ENCODE results near the gene CEACAM6.

CEACAM6 gene

DNA sequence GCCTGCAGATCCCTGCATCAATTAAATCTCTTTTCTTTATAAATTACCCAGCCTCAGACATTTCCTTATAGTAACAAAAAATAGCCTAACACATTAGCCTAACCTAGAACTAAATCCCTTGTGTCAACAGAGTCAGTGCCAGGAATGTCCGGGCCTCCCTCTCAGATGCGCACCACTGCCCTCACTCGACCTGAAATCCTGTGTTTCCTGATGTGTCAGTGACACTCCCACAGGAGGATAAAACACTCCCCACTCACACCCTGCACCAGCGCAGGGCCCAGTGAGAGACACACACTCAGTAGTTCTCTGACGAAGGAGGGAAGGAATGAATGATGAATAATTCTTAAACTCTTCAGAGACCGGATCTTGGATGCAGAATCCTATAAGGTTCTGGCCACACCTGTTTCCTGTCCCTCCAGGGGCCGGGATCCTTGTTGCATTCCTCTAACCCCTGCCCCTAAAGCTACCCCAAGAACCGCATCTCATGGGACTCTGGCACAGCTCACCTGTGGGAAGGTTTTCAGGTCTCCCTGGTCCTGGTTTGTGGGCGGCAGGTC, 44.2 kb downstream of the CEACAM6 start:
- no peak for DNase-seq

DNA sequence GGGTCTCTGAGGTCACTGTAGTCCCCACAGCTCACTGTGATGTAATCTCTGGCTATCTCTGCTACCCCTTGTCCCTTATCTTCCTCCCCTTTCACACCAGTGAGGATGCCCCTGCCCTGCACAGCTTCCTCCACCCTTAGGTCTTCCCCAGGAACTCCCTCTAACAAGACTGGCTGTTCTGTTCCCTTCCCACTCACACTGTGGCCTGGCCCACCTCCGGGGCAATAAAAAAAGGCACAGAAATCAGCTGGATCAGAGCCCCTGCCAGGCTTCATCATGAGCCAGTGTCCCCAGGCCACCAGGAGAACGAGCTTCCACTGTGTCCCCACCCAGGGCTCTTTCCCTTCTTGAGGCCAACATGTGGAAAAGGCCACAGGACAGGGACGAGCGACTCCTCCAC, 45.7 kb downstream of the CEACAM6 start:
- no peak for DNase-seq

DNA sequence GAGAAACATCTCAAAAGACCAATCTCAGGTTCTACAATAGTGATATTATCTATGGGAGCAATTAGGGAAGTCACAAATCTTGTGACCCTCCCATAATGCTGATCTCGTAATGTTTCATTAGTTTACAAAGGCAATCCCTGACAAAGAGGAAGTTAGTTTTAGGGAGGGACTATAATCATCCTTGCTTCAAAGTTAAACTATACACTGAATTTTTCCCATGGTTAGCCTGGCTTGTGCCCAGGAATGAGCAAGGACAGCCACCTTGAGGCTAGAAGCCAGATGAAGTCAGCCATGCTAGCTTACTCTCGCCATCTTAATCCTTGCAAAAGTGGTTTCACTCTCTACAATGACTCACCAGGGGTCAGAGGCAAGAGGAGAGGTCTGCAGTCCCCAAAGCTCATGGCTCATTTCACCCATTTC, 46.5 kb downstream of the CEACAM6 start:
- DNase-seq: no peak

DNA sequence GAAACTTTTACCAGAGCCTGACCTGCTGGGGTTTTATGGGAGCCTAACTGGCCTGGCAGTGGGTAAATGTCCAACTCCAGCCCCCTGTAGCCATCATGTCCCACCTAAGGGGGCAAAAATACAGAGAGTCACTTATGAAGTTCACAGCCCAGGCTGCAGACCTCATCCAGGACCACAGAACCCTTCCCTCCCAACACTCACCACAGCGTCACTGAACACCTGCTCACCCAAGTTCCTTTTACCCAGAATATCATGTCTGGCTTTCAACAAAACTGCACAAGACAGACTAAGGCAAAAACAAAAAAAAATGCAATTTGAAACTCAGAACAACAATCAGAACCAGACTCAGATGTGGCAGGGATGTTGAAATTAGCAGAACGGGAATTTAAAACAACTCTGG, 47.4 kb downstream of the CEACAM6 start:
- DNase-seq: no peak

DNA sequence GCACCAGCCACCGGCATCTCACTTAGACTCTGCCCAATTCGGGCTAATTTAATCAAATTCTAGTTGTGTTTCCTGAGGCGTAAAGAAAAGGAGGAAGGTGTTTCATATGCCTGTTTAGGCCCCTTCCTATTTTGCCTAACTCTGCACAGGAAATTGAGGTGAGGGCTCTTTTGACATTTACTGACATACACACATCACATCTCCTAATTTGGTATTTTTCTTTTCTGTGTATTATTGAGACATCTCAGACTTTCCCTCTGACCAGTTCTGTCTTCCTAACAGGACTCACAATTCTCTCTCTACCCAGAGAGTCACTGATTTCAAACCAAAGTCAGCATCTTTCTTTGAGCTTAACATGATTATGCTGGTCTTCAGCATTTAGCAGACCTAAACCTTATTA, 49.0 kb downstream of the CEACAM6 start:
- DNase-seq: no peak

DNA sequence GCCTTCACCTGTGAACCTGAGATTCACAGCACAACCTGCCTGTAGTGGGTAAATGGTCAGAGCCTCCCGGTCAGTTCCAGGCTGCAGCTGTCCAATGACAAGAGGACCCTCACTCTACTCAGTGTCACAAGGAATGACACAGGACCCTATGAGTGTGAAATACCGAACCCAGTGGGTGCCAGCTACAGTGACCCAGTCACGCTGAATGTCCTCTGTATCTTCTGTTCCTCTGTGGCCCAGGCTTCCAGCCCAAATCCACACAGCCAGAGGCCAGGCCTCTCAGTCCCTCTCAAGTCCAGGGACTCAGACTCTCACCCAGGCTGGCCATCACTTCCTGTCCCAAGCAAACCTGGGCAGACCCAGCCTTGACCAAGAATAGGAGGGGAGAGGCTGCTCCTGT, 51.8 kb downstream of the CEACAM6 start:
- no peak for DNase-seq

DNA sequence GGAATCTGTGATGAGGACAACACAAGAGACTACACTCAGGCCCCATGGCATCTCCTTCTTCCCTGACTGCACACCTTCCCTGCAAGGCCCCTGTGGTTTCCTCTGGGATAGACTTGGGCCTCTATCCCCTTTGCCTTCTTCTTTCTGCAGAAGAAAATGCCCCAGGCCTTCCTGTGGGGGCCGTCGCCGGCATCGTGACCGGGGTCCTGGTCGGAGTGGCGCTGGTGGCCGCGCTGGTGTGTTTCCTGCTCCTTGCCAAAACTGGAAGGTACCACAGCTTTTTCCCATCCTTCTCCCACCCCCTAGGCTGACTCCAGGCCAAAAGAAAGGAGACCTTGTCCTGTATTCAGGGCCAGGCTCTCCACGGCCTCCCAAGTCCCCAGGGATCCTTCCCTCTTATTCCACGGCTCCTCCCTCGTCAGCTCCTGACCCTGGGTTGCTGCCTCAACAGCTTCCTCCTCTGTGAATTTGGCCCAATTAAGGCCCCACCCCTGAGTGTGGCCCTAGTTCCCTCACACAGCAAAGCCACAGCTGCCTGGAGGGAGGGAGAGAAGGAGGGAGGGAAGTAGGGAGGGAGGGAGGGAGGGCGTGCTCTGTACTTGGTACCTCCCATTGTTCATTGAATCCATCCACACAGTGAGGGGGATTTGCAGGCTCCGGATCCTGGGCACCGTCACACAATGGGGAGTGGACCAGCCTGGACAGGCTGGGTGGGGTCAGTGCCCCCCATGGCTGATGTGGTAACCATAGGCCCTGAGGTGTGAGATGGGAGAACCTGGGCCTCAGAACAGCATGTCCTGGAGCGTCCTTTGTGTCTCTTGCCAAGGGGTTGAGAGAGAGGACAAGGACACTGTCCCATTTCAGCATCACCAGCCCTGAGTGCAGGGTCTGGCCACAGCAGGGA, 53.6 kb downstream of the CEACAM6 start:
- no peak for DNase-seq

DNA sequence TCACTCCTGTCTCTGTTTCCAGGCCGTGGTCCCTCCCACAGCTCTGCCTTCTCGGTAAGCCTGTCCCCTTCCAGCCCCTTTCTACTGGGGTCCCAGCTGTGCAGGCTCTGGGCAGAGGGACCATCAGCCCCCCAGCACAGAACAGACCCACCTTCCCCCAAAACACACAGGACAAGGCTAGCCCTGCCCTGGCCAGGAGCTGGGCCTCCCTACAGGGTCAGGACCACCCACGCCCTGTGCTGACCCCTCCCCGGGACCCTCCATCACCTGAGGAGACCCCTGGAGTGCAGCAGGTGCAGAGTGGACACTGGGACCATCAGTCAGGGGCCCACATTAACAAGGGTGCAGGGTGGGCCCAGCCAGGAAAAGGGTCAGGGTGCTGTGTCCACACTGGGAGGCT, 55.0 kb downstream of the CEACAM6 start:
- DNase-seq: no peak

DNA sequence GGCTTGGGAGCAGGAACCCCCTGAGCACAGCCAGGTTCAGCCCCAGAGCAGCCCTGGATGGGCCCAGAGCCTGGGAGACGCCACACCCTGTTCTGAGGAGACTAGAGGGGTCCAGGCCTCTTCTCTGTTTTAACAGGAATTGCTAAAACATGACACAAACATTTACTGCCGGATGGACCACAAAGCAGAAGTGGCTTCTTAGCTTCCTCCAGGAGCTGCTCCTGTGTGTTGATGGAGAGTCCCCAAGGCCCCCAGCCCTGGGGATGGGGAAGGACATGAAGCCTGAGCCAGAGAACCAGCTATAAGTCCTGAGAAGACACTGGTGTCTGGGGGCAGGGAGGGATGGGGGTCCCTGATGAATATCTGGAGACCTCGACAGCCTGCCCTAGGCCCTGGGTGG, 55.7 kb downstream of the CEACAM6 start:
- peak in 4 of 14 donors; percentile 4 to 30 (median 18) for DNase-seq

DNA sequence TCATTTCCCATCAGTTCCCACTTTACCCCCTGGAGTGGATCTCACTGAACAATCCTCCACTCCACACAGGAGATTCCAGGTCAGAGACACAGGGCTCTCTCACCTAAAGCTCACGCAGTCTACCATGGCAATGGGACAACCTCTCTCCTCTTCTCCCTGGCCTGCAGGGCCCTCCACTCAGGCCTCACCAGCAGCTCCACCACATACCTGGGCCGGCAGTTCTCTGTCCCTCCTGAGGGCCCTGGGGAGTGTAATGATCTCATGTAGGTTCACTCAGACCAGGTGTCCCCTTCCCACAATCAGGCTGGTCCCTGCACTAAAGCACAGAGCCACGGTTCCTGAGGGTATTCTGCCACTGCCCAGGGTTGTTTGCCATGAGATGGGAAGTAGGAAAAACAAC, 56.7 kb downstream of the CEACAM6 start:
- DNase-seq: no peak

DNA sequence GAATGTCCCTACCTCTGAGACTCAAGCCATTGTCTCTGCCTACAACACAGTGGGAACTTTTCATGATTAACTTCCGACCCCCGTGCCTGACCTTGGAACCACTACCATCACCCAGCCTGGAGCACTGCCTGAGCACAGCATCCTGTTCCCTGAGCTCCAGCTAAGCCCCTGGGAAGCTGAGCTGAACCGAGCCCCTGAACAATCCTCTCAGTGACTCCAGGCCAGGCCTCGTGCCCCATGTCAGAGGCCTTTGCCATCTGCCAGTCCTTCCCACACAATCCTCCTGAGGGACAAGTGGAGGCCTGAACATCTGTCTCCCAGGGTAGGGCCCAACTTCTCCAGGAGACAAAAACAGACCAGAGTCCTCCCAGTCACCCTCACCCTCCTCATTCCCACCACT, 58.6 kb downstream of the CEACAM6 start:
- no peak for DNase-seq

DNA sequence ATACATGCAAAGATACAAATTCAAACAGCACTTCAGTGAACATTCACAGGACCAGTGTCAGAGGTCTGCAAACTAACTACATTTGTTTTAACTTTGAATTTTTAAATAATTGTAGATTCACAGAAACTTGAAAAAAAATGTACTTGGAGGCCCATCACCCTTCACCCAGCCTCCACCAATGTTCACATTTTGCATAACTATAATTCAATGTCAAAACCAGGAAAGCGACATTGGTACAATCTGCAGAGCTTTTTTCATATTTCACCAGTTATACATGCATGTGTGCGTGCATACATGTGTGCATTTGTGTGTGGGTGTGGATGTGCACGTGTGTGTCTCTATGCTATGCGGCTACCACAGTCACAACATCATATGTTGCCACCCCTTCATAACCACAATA, 60.0 kb downstream of the CEACAM6 start:
- DNase-seq: no peak

DNA sequence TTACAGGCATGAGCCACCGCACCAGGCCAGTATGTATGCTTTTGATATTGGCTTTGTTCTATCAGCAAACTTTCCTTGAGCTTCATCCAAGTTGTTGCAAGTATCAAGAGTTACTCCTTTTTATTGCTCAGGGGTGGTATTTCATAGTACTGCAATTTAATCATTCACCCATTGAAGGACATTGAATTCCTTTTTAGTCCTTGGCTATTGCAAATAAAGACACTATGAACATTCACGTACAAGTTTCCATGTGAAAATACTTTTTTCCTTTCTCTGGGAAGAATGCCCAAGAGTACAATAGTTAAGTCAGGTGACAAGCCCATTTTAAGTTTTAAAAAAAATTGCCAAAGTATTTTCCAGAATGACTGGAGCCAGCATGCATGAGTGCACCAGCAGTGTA, 61.4 kb downstream of the CEACAM6 start:
- DNase-seq: no peak

DNA sequence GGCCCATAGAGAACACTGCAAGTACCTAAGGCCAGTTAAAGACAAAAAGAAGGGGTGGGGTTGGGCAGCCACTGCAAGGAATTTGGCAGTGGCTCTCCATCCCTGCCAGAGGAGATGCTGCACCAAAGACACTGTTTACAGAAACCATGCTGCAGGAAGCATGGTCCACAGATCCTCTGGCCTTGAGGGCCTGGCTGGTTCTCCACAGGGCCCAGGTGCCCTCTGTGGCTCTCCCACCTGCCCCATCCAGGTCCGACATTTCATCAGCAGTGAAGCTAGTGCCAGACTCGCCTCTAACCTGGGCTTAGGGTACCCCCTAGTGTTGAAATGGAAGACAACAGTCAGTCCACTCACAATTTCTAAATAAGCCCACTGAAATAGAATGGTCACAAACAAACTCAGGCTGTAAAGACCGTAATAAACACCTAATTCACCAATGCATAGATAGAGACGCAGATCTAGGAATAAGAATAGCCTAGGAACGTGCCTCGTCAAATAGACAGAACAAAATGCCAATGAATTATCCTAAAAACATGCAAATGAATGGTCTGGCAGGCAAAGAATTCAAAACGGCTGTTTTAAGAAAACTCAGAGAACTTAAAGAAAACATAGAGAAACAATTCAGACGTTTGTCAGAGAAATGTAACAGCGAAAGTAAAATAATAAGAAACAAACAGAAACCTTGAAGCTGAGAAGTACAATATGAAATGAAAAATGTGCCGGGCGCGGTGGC, 65.8 kb downstream of the CEACAM6 start:
- DNase-seq: peak in 4 of 14 donors; percentile 1 to 14 (median 2)

Data from C1 segment of cervical spinal cord (tissue), 14 donors.